Activated CD8-positive, alpha-beta memory T cell treated with anti-CD3 and anti-CD28 coated beads, Interleukin-2, amount 50 U/mL, for 1 hour (primary cell): ENCODE data around the gene PAK1IP1.
A peak's percentile ranks its signal among the peaks of the same experiment; 100 is the strongest.
"Not testable (repeated sequence)": the region's sequence is repeated elsewhere in the genome, so short reads cannot be mapped to it uniquely, and the experiment has no call there.

Source experiments
- DNase-seq: peaks from one replicate; pipeline ENCODE4 v3.0.0-alpha.2; 2020; ENCODE audit errors: extremely low read depth

PAK1IP1 gene

GRCh38 chr6:10692965-10693538 is 1.7 kb upstream of the PAK1IP1 start:
- DNase-seq, result no peak

GRCh38 chr6:10695086-10695657 is 400 bp downstream of the PAK1IP1 start:
- DNase-seq, result no peak

- DNase-seq, result no peak
These were observed 1.9 kb downstream of the PAK1IP1 start for GRCh38 chr6:10696655-10697054.

- DNase-seq, result no peak
These were observed 19.2 kb downstream of the PAK1IP1 start for GRCh38 chr6:10713962-10714361.

GRCh38 chr6:10719296-10719963 is 24.7 kb downstream of the PAK1IP1 start:
- no peak for DNase-seq

- DNase-seq, result no peak
These were observed 25.1 kb downstream of the PAK1IP1 start for GRCh38 chr6:10719964-10720264.

GRCh38 chr6:10720265-10720959 is 25.6 kb downstream of the PAK1IP1 start:
- no peak for DNase-seq

GRCh38 chr6:10720960-10721849 is 26.4 kb downstream of the PAK1IP1 start:
- DNase-seq, result not testable (repeated sequence)

GRCh38 chr6:10721850-10722569 is 27.2 kb downstream of the PAK1IP1 start:
- no peak for DNase-seq

- DNase-seq, result no peak
These were observed 27.7 kb downstream of the PAK1IP1 start for GRCh38 chr6:10722570-10722819.

- DNase-seq, result peak; percentile 43
These were observed 28.2 kb downstream of the PAK1IP1 start, which contains the start of gene TMEM14C for GRCh38 chr6:10722820-10723566. TMEM14C (plus strand) TSS chr6:10723070; CDS start chr6:10724614, 1,544 bp downstream.

GRCh38 chr6:10723567-10723881 is 28.8 kb downstream of the PAK1IP1 start:
- DNase-seq, result no peak

GRCh38 chr6:10725044-10725443 is 30.3 kb downstream of the PAK1IP1 start:
- DNase-seq, result no peak

GRCh38 chr6:10725716-10726115 is 30.9 kb downstream of the PAK1IP1 start:
- no peak for DNase-seq

- DNase-seq, result no peak
These were observed 35.5 kb downstream of the PAK1IP1 start for GRCh38 chr6:10730254-10730653.

GRCh38 chr6:10733151-10733715 is 38.5 kb downstream of the PAK1IP1 start:
- DNase-seq, result no peak

- no peak for DNase-seq
These were observed 39.1 kb downstream of the PAK1IP1 start for GRCh38 chr6:10733863-10734262.

- no peak for DNase-seq
These were observed 42.0 kb downstream of the PAK1IP1 start for GRCh38 chr6:10736731-10737130.

- no peak for DNase-seq
These were observed 45.3 kb downstream of the PAK1IP1 start for GRCh38 chr6:10740061-10740460.

- not testable (repeated sequence) for DNase-seq
These were observed 46.9 kb downstream of the PAK1IP1 start for GRCh38 chr6:10741643-10742042.

GRCh38 chr6:10742251-10742650 is 47.5 kb downstream of the PAK1IP1 start:
- no peak for DNase-seq
